WTC11 (cell line): Measurements from ENCODE around the gene CTTN. TPM values are rescaled to one million over a fixed set of nuclear protein-coding genes. Genes with fewer than 3 reads are reported as not detected.

Experiments
- ATAC-seq: fragments of 200-7000 bp; cut with Tn5 transposase; 2 replicates; pipeline ENCODE4 v1.10.0; 2021; ENCODE audit warnings: mild to moderate bottlenecking, moderate library complexity
- CTCF ChIA-PET: fragments of 300-600 bp; sonication (Branson Sonifier 250); formaldehyde crosslinking; loops from one replicate; lab custom pipeline; 2021; ENCODE audit warnings: antibody characterized with exemption; lab: Charles Lee
- POLR2A ChIA-PET: fragments of 350-600 bp; sonication (Branson Sonifier 250); formaldehyde crosslinking; loops from one replicate; lab custom pipeline; 2021; ENCODE audit warnings: antibody characterized with exemption; lab: Charles Lee
- DNase-seq: peaks from one replicate; pipeline ENCODE4 v3.0.0; 2021; ENCODE audit warnings: low spot score
- H3K27ac Mint-ChIP-seq: 2 replicates; pipeline ENCODE4 v1.8.0; 2021; ENCODE audit warnings: mixed read lengths
- H3K27me3 Mint-ChIP-seq: 2 replicates; pipeline ENCODE4 v1.8.0; 2021; ENCODE audit warnings: low read depth, mild to moderate bottlenecking, moderate library complexity, mixed read lengths
- H3K36me3 Mint-ChIP-seq: 2 replicates; pipeline ENCODE4 v1.8.0; 2021; ENCODE audit warnings: mixed read lengths
- H3K4me1 Mint-ChIP-seq: 2 replicates; pipeline ENCODE4 v1.8.0; 2022; ENCODE audit warnings: mixed read lengths
- H3K4me3 Mint-ChIP-seq: 2 replicates; pipeline ENCODE4 v1.8.0; 2021; ENCODE audit warnings: mild to moderate bottlenecking, moderate library complexity, mixed read lengths
- H3K9me3 Mint-ChIP-seq: 2 replicates; pipeline ENCODE4 v1.8.0; 2021; ENCODE audit warnings: mixed read lengths
- ARID4B ChIP-seq: sonication (generic); formaldehyde crosslinking; IDR thresholded peaks from 2 replicates; pipeline ENCODE4 v1.8.0; 2023; ENCODE audit warnings: missing genetic modification reagents, mild to moderate bottlenecking, borderline replicate concordance
- ELF4 ChIP-seq: sonication (generic); formaldehyde crosslinking; IDR thresholded peaks from 2 replicates; pipeline ENCODE4 v1.8.1; 2022; ENCODE audit warnings: low read depth, mild to moderate bottlenecking, moderate library complexity, missing genetic modification reagents
- FOXP4 ChIP-seq: sonication (generic); formaldehyde crosslinking; IDR thresholded peaks from 2 replicates; pipeline ENCODE4 v1.8.0; 2022; ENCODE audit warnings: mild to moderate bottlenecking, missing genetic modification reagents
- HMGA2 ChIP-seq: fragments of 250-450 bp; sonication (Bioruptor Pico); IDR thresholded peaks from 2 replicates; pipeline ENCODE4 v1.4.0; 2021; ENCODE audit warnings: mild to moderate bottlenecking, moderate library complexity
- JUN ChIP-seq: sonication (generic); formaldehyde crosslinking; IDR thresholded peaks from 2 replicates; pipeline ENCODE4 v1.8.0; 2023; ENCODE audit warnings: mild to moderate bottlenecking, missing genetic modification reagents
- MXD4 ChIP-seq: fragments of 250-450 bp; sonication (Bioruptor Pico); IDR thresholded peaks from 2 replicates; pipeline ENCODE4 v1.8.0; 2021; ENCODE audit warnings: mild to moderate bottlenecking, moderate library complexity, borderline replicate concordance
- MYBL2 ChIP-seq: sonication (generic); formaldehyde crosslinking; IDR thresholded peaks from 2 replicates; pipeline ENCODE4 v1.8.1; 2023; ENCODE audit warnings: mild to moderate bottlenecking, moderate library complexity, missing genetic modification reagents
- TEAD4 ChIP-seq: sonication (generic); formaldehyde crosslinking; IDR thresholded peaks from 2 replicates; pipeline ENCODE4 v1.8.0; 2022; ENCODE audit warnings: mild to moderate bottlenecking, missing genetic modification reagents
- TP53 ChIP-seq: sonication (generic); formaldehyde crosslinking; IDR thresholded peaks from 2 replicates; pipeline ENCODE4 v1.8.1; 2023; ENCODE audit warnings: mild to moderate bottlenecking, missing genetic modification reagents
- ZBTB21 ChIP-seq: sonication (generic); formaldehyde crosslinking; IDR thresholded peaks from 2 replicates; pipeline ENCODE4 v1.8.1; 2023; ENCODE audit warnings: mild to moderate bottlenecking, missing genetic modification reagents, borderline replicate concordance
- ZNF138 ChIP-seq: sonication (generic); formaldehyde crosslinking; conservative IDR thresholded peaks from 2 replicates; pipeline ENCODE4 v1.8.1; 2022; ENCODE audit warnings: mild to moderate bottlenecking, moderate library complexity, missing genetic modification reagents
- ZNF219 ChIP-seq: sonication (generic); formaldehyde crosslinking; IDR thresholded peaks from 2 replicates; pipeline ENCODE4 v1.8.0; 2023; ENCODE audit warnings: missing genetic modification reagents, mild to moderate bottlenecking, borderline replicate concordance
- ZNF263 ChIP-seq: sonication (generic); formaldehyde crosslinking; IDR thresholded peaks from 2 replicates; pipeline ENCODE4 v1.8.1; 2022; ENCODE audit warnings: low read depth, mild to moderate bottlenecking, moderate library complexity, missing genetic modification reagents
- ZNF396 ChIP-seq: fragments of 250-450 bp; sonication (Bioruptor Pico); IDR thresholded peaks from 2 replicates; pipeline ENCODE4 v1.8.0; 2021; ENCODE audit warnings: mild to moderate bottlenecking, moderate library complexity, borderline replicate concordance
- ZNF671 ChIP-seq: fragments of 250-450 bp; sonication (Bioruptor Pico); IDR thresholded peaks from 2 replicates; pipeline ENCODE4 v1.8.0; 2021; ENCODE audit warnings: mild to moderate bottlenecking
- total RNA-seq: library from RNA; stranded (reverse); gene quantifications from 3 replicates; pipeline ENCODE4 v1.2.3, GENCODE V29; 2021
- TF ChIP-seq, protein P1 (sequence below): sonication (generic); formaldehyde crosslinking; IDR thresholded peaks from 2 replicates; pipeline ENCODE4 v1.8.1; 2022; ENCODE audit warnings: missing genetic modification reagents, borderline replicate concordance
- TF ChIP-seq, protein P2 (sequence below): sonication (generic); formaldehyde crosslinking; IDR thresholded peaks from 2 replicates; pipeline ENCODE4 v1.8.1; 2023; ENCODE audit warnings: mild to moderate bottlenecking, missing genetic modification reagents, borderline replicate concordance
- TF ChIP-seq, protein P3 (sequence below): fragments of 250-450 bp; sonication (Bioruptor Pico); conservative IDR thresholded peaks from 2 replicates; pipeline ENCODE4 v1.9.0; 2021; ENCODE audit warnings: mild to moderate bottlenecking

The CTTN gene
- total RNA-seq, 1 experiment from 2014 or later: 281 TPM

GRCh38 chr11:70435765-70436500 is 37.6 kb downstream of the CTTN start (continued):
- TF ChIP-seq JUN (CRISPR knock-in tag): no peak
- no peak for TF ChIP-seq MYBL2
- no peak for TF ChIP-seq TEAD4 (CRISPR knock-in tag)
- no peak for TF ChIP-seq ZNF396
- TF ChIP-seq ZNF671 (CRISPR knock-in tag): no peak
- no peak for TF ChIP-seq ZNF263
- TF ChIP-seq, protein P1, sequence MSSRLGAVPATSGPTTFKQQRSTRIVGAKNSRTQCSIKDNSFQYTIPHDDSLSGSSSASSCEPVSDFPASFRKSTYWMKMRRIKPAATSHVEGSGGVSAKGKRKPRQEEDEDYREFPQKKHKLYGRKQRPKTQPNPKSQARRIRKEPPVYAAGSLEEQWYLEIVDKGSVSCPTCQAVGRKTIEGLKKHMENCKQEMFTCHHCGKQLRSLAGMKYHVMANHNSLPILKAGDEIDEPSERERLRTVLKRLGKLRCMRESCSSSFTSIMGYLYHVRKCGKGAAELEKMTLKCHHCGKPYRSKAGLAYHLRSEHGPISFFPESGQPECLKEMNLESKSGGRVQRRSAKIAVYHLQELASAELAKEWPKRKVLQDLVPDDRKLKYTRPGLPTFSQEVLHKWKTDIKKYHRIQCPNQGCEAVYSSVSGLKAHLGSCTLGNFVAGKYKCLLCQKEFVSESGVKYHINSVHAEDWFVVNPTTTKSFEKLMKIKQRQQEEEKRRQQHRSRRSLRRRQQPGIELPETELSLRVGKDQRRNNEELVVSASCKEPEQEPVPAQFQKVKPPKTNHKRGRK (CRISPR knock-in tag): no peak

DNA sequence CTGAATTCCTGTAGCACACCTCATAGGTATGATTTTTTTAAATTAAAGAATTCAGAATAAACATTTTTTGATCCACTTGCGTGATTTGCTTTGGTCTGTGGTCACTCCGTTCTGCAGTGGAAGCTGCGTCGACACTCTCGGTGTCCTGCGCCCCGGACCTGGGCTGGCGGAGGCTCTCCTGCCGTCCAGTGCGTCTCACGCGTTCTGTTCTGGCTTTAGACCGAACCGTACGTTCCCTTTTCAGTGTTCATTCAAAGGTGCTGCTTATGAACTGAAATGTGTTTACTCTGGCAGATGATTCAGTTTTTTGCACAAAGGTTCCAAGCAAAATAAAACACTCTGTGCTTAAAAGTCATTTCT is 38.2 kb downstream of the CTTN start:
- no peak overlapping the region for H3K4me3 Mint-ChIP-seq
- DNase-seq: no peak
- peaks cover 67% of the 10 kb centered on the region for H3K36me3 Mint-ChIP-seq
- no peaks in the 10 kb centered on the region; the same call in 1 of the 2 replicates for H3K27me3 Mint-ChIP-seq
- peaks cover 12% of the 10 kb centered on the region for H3K4me1 Mint-ChIP-seq
- POLR2A ChIA-PET: no interaction called here
- H3K9me3 Mint-ChIP-seq: peaks cover 3% of the 10 kb centered on the region; the same call in 1 of the 2 replicates
- H3K27ac Mint-ChIP-seq: no peak overlapping the region
- TF ChIP-seq ELF4 (no peak), HMGA2 (CRISPR knock-in tag) (no peak), MXD4 (CRISPR knock-in tag) (no peak), FOXP4 (CRISPR knock-in tag) (no peak), ZNF138 (CRISPR knock-in tag) (no peak)
- CTCF ChIA-PET: no interaction called here
- ATAC-seq: no peak

DNA sequence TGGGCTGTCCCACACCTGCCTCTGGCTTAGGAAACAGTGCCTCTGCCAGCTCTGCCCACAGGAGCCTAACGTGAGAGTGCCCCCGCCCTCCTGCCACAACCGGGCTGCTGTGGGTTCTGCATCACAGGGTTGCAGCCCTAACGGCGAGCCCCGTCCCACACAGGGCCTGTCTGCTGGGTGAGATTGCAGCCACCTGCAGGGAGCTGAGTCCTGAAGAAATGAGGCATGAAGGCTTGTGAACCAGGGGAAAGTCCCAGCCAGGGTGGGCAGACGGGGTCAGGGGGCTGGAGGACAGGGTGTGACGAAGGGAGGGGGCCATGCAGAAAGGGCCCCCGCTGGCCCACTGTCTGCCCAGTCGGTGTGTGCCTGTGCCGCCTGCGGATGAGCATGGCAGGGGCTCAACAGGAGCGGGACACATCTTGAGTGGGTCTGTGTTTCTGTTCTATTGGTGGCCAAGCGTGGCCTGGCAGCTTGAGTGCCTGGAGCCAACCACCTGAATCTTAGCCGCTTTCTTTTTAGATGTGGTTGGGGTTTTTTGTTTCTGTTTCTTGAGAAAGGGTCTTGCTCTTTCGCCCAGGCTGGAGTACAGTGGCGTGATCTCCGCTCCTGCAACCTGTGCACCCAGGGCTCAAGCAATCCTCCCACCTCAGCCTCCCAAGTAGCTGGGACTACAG is 38.9 kb downstream of the CTTN start:
- H3K9me3 Mint-ChIP-seq: peaks cover 3% of the 10 kb centered on the region; the same call in 1 of the 2 replicates
- H3K27me3 Mint-ChIP-seq: no peaks in the 10 kb centered on the region; the same call in 1 of the 2 replicates
- no peak overlapping the region for H3K4me3 Mint-ChIP-seq
- H3K4me1 Mint-ChIP-seq: peaks cover 8% of the 10 kb centered on the region
- ChIA-PET CTCF (interaction anchor here (0.6 kb wide), 1 partner anchor 173 kb away, joined by 5 read pairs; no protein-coding TSS in a partner anchor), POLR2A (no interaction called here)
- H3K36me3 Mint-ChIP-seq: peaks cover 61% of the 10 kb centered on the region
- ATAC-seq: no peak
- no peak overlapping the region for H3K27ac Mint-ChIP-seq
- DNase-seq: no peak
- TF ChIP-seq, protein P2, sequence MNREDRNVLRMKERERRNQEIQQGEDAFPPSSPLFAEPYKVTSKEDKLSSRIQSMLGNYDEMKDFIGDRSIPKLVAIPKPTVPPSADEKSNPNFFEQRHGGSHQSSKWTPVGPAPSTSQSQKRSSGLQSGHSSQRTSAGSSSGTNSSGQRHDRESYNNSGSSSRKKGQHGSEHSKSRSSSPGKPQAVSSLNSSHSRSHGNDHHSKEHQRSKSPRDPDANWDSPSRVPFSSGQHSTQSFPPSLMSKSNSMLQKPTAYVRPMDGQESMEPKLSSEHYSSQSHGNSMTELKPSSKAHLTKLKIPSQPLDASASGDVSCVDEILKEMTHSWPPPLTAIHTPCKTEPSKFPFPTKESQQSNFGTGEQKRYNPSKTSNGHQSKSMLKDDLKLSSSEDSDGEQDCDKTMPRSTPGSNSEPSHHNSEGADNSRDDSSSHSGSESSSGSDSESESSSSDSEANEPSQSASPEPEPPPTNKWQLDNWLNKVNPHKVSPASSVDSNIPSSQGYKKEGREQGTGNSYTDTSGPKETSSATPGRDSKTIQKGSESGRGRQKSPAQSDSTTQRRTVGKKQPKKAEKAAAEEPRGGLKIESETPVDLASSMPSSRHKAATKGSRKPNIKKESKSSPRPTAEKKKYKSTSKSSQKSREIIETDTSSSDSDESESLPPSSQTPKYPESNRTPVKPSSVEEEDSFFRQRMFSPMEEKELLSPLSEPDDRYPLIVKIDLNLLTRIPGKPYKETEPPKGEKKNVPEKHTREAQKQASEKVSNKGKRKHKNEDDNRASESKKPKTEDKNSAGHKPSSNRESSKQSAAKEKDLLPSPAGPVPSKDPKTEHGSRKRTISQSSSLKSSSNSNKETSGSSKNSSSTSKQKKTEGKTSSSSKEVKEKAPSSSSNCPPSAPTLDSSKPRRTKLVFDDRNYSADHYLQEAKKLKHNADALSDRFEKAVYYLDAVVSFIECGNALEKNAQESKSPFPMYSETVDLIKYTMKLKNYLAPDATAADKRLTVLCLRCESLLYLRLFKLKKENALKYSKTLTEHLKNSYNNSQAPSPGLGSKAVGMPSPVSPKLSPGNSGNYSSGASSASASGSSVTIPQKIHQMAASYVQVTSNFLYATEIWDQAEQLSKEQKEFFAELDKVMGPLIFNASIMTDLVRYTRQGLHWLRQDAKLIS: no peak
- TF ChIP-seq MXD4 (CRISPR knock-in tag) (no peak), ZNF263 (no peak), ARID4B (CRISPR knock-in tag) (no peak), ZNF219 (CRISPR knock-in tag) (no peak), ZBTB21 (CRISPR knock-in tag) (no peak), TP53 (CRISPR knock-in tag) (no peak)
- TF ChIP-seq, protein P3, sequence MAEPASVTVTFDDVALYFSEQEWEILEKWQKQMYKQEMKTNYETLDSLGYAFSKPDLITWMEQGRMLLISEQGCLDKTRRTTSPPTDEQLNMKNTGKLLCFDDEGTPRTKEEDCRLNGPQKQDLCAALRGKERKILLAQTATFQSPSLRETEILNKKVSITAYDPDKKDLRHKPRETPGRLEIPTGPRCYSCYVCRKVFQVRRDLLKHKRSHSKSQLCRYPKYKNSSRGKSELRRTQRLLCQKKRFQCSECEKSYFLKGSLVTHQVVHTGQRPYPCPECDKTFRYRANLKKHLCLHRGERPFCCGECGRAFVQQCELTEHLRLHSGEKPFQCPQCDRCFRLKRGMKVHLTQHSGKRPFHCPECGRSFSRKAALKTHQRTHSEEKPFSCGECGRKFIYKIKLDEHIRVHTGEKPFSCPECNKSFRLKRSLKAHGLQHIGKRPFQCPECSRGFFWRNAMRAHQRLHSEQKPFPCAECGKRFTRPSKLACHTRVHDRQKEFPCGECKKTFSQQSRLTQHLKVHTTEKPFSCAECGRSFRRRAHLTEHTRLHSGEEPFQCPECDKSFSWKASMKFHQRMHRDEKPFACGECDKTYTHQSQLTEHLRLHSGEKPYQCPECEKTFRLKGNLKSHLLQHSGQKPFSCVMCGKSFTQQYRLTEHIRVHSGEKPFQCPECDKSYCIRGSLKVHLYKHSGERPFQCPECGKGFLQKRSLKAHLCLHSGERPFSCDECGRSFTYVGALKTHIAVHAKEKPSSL (CRISPR knock-in tag): no peak
